GM12892 (cell line): ENCODE results near the gene MAFB.

Source experiments
- POLR2A ChIP-seq: IDR thresholded peaks from 2 replicates; pipeline ENCODE4 v1.6.1; 2011; ENCODE audit warnings: low read depth, low read length, control low read depth
- POLR2AphosphoS5 ChIP-seq: IDR thresholded peaks from 2 replicates; pipeline ENCODE4 v1.6.1; 2011; ENCODE audit warnings: low read depth, low read length, control low read depth
- TAF1 ChIP-seq: IDR thresholded peaks from 2 replicates; pipeline ENCODE4 v1.6.1; 2011; ENCODE audit warnings: low read depth, mild to moderate bottlenecking, control low read depth, low read length, borderline replicate concordance

- no peak for TF ChIP-seq POLR2A
- no peak for TF ChIP-seq TAF1
- no peak for TF ChIP-seq POLR2AphosphoS5
Measured at GRCh38 chr20:40639132-40639531, 49.9 kb downstream of the MAFB start.
